Measurements from ENCODE around the gene NME3.

Gene NME3

GRCh38 chr16:1792836-1793577 lies 21.7 kb upstream of the NME3 start:
- DNase-seq = no peak

GRCh38 chr16:1791943-1792812 lies 20.8 kb upstream of the NME3 start:
- no peak for DNase-seq

GRCh38 chr16:1791256-1791942 lies 20.1 kb upstream of the NME3 start:
- no peak for DNase-seq

DNA sequence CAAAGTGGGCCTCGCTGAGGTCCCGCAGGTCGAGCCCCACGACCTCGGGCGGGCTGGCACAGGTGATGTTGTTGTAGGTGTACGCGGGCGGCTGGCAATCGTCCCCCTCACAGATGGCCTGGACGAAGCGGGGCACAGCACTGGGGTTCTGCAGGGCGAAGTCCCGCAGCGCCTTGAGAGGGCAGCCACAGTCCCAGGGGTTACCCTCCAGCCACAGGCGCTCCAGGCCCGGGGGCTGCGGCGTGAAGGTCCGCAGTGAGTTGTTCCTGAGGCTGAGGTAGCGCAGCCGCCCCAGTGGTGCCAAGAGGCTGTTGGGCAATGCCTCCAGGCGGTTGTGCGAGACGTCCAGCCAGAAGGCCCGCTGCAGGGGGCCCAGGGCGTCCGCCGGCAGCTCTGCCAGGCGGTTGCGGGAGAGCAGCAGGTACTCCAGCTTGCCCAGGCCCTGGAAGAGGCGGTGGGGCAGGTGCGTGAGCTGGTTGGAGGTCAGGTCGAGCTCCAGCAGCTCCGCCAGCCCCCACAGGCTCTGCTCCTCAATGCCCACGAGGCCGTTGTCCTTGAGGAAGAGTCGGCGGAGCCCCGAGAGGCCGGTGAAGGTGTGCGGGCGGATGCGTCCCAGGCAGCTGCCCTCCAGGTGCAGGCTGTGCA lies 19.4 kb upstream of the NME3 start:
- DNase-seq = no peak

DNA sequence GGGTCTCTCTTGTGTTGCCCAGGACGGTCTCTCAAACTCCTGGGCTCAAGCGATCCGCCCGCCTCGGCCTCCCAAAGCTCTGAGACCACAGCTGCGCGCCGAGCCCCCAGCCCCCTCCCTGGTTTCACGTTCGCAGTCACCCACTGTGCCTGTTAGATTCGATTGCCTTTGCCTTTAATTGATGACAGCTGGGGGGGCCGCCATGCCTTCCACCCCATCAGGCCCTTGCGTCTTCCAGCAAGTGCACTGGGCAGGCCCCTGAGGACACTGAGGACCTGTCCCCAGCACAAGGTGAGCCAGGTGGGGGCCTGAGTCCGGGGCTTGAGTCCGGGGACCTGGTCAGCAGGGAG lies 18.9 kb upstream of the NME3 start:
- no peak for DNase-seq

DNA sequence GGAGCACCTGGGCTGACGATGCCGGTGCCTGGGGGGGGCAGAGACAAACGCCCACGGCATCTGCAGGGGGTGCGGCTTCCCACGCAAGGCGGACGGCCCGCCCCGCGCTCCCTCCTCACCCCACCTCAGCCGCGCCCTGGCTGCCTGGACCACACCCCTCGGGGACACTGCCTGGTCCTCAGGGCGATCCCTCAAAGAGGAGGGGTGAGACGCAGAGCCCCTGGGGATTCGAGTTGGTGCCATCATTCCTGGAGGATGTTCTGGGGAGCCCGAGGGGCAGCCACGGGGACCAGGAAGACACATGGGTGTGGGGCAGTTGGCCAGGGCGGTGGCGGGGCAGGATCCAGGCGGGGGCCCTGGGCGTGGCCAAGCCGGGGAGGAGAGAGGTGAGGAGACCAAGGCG lies 18.3 kb upstream of the NME3 start:
- no peak for DNase-seq

DNA sequence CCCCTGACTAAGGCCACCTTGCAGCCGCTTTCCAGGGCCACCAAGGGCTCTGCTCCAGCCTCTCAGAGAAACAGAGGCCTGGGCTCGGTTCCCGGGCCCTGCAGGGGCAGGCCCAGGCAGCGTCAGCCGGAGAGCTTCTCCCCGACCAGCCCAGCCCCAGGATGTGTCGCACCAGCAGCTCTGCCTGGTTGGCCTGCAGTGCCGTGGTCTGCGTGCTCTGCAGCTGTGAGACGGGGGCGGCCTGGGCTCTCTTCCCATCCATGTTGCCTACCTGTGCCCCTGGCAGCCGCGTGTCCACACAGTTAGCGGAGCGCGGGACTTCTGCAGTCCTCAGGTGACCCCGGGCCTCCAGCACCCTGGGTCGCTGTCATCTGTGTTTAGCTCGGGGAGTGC lies 17.4 kb upstream of the NME3 start:
- DNase-seq = no peak

DNA sequence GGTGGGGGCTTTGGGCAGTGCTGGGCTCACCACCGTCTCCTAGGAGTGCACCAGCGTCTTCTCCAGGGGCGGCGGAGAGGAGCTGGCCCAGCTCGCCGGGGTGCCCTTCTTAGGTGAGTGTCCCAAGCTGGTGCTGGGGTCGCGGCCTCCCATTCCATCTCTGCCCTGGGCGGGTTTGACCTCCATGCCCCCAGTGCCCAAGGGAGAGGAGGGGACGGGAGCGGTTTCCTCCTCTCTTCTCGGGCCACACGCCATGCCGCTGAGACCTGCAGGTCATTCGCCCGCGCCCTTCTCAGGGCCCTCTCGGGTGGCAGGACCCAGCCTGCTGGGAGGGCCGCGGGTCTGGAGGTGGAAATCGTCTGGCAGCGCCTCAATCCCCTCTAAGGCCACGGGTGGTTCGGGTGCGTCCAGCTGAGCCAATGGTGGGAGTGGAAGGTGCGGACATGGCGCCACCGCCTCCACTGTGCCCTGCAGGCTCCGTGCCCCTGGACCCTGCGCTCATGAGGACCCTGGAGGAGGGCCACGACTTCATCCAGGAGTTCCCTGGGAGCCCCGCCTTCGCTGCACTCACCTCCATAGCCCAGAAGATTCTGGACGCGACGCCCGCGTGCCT lies 16.9 kb upstream of the NME3 start:
- DNase-seq = no peak

DNA sequence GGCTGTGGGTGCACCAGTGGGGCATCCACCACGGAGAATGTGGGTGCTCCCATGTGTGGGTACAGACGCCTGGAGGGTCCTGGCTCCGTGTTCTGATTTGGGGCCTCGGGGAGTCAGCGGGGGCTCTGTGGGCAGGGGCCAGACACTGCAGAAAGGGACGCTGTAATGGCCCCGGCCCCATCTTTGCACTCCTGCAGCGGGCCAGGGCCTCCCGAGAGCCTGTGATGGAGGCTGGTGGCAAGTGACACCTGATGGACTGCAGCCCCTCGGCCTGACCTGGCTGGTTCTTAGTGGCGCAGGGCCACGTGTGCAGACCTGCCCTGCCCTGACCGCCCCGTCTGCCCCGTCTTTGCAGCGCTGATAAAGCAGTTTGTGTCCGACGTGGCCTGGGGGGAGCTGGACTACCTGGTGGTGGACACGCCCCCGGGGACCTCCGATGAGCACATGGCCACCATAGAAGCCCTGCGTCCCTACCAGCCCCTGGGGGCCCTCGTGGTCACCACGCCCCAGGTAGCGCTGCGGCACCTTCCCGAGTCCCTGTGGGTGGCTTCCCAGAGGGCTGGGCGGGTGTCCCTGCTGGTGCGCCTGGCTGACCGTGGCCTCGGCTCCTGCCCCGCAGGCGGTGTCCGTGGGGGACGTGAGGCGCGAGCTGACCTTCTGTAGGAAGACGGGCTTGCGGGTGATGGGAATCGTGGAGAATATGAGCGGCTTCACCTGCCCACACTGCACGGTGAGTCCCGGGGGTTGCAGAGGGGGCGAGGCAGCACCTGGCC lies 16.2 kb upstream of the NME3 start:
- no peak for DNase-seq

GRCh38 chr16:1787056-1787321 lies 15.6 kb upstream of the NME3 start:
- no peak for DNase-seq

GRCh38 chr16:1786242-1787055 lies 15.1 kb upstream of the NME3 start:
- no peak for DNase-seq

GRCh38 chr16:1785846-1786170 lies 14.5 kb upstream of the NME3 start:
- no peak for DNase-seq

GRCh38 chr16:1784977-1785845 lies 13.9 kb upstream of the NME3 start:
- no peak for DNase-seq

- peak; percentile 96 for DNase-seq
Measured at GRCh38 chr16:1782408-1783264, 11.3 kb upstream of the NME3 start, which contains the start of the genes NUBP2 and SPSB3. TSS of gene NUBP2 (plus strand) at chr16:1782960. CDS start at chr16:1783021, 61 bp downstream. TSS of gene SPSB3 (minus strand) at chr16:1782571. CDS start at chr16:1781483, 1,088 bp downstream.

- DNase-seq = no peak
Measured at GRCh38 chr16:1781758-1782407, 10.5 kb upstream of the NME3 start.

- no peak for DNase-seq
Measured at GRCh38 chr16:1781254-1781653, 9.9 kb upstream of the NME3 start.

GRCh38 chr16:1780677-1781072 lies 9.3 kb upstream of the NME3 start:
- DNase-seq = no peak

- no peak for DNase-seq
Measured at GRCh38 chr16:1779741-1780676, 8.7 kb upstream of the NME3 start.
